HCT116 (cell line): Measurements from ENCODE around the gene MAP3K4. TPM values are rescaled to one million over a fixed set of nuclear protein-coding genes. Genes with fewer than 3 reads are reported as not detected.

Source experiments
- ATAC-seq: fragments of 200-7000 bp; cut with Tn5 transposase; 2 replicates; pipeline ENCODE4 v1.9.1; 2020; ENCODE audit warnings: mild to moderate bottlenecking, moderate library complexity
- BruUV-seq: library from RNA; stranded (reverse); fragments of 400-500 nt; replicated peaks from 2 replicates; lab custom pipeline; 2021; lab: Mats Ljungman, UMichigan
- CTCF ChIA-PET: fragments of 300-600 bp; sonication (Branson Sonifier 250); formaldehyde crosslinking; loops from one replicate; lab custom pipeline; 2021; ENCODE audit warnings: antibody characterized with exemption; lab: Charles Lee
- POLR2A ChIA-PET: fragments of 300-600, 350-600 bp; sonication (Branson Sonifier 250); formaldehyde crosslinking; loops from one replicate; lab custom pipeline; 2021; ENCODE audit warnings: antibody characterized with exemption; lab: Charles Lee
- RAD21 ChIA-PET, 2 experiments: fragments of 300-600 bp; sonication (Branson Sonifier 250); formaldehyde crosslinking; loops; one replicate each; lab custom pipeline; 2023; ENCODE audit warnings: low total read pairs in 2 of 2; ENCODE audit not compliant: uncharacterized antibody in 2 of 2, unreplicated experiment in 2 of 2, low non-redundant PET in 1 of 2; lab: Charles Lee
- DNase-seq: peaks from one replicate; pipeline ENCODE4 v3.0.0-alpha.2; 2010; ENCODE audit warnings: low read depth, low spot score
- H2AFZ ChIP-seq: fragments of 200-600 bp; shearing (Covaris generic), sonication (generic); 2 replicates; pipeline ENCODE4 v1.6.1; 2017; ENCODE audit warnings: low read depth, mixed run types, mixed read lengths, antibody characterized with exemption, low read length; ENCODE audit not compliant: poor library complexity, severe bottlenecking
- H3K27ac ChIP-seq: 2 replicates; pipeline ENCODE4 v1.5.1; 2012; ENCODE audit warnings: low read depth, low read length
- H3K27me3 ChIP-seq: fragments of 200-600 bp; sonication (generic); 2 replicates; pipeline ENCODE4 v1.6.1; 2016; ENCODE audit warnings: mixed run types, low read length, mixed read lengths; ENCODE audit not compliant: insufficient read depth
- H3K36me3 ChIP-seq, 2 experiments: fragments of 200-500 bp in 1 of 2; fragments of 200-600 bp in 1 of 2; sonication (Bioruptor generic) in 1 of 2; sonication (generic) in 1 of 2; 2 replicates each; pipeline versions ENCODE4 v1.5.1 to v1.6.1; 2014 to 2016; ENCODE audit warnings: low read length in 2 of 2, inconsistent platforms in 1 of 2, mixed read lengths in 1 of 2, mixed run types in 1 of 2; ENCODE audit not compliant: insufficient read depth in 2 of 2, control insufficient read depth in 1 of 2
- H3K4me1 ChIP-seq, 2 experiments: fragments of 200-600 bp in 1 of 2; sonication (generic) in 1 of 2; 2 replicates each; pipeline versions ENCODE4 v1.5.1 to v1.6.1; 2012 to 2017; ENCODE audit warnings: low read length in 2 of 2, inconsistent platforms in 1 of 2, mild to moderate bottlenecking in 1 of 2, mixed read lengths in 1 of 2, mixed run types in 1 of 2, moderate library complexity in 1 of 2; ENCODE audit not compliant: insufficient read depth in 2 of 2, control insufficient read depth in 1 of 2
- H3K4me2 ChIP-seq: fragments of 200-600 bp; sonication (generic); 2 replicates; pipeline ENCODE4 v1.6.1; 2017; ENCODE audit warnings: mixed run types, low read length, mixed read lengths
- H3K4me3 ChIP-seq, 2 experiments: fragments of 200-600 bp in 1 of 2; sonication (generic) in 1 of 2; replicated peaks in 1 of 2; 2 replicates each; pipeline ENCODE4 v1.5.1; 2011 to 2016; ENCODE audit warnings: low read length in 2 of 2, control low read depth in 1 of 2, low read depth in 1 of 2, mild to moderate bottlenecking in 1 of 2, mixed read lengths in 1 of 2, mixed run types in 1 of 2
- H3K79me2 ChIP-seq: fragments of 200-600 bp; sonication (generic); 2 replicates; pipeline ENCODE4 v1.6.1; 2017; ENCODE audit warnings: mild to moderate bottlenecking, mixed run types, low read length, moderate library complexity, mixed read lengths; ENCODE audit not compliant: insufficient read depth
- H3K9ac ChIP-seq: fragments of 200-600 bp; sonication (generic); 2 replicates; pipeline ENCODE4 v1.6.1; 2016; ENCODE audit warnings: low read length, mixed read lengths
- H3K9me2 ChIP-seq: fragments of 200-600 bp; sonication (generic), shearing (Covaris generic); 2 replicates; pipeline ENCODE4 v1.6.1; 2017; ENCODE audit warnings: mixed run types, mild to moderate bottlenecking, moderate library complexity; ENCODE audit not compliant: insufficient read depth
- H3K9me3 ChIP-seq, 2 experiments: fragments of 200-500 bp in 1 of 2; fragments of 200-600 bp in 1 of 2; sonication (Bioruptor generic) in 1 of 2; sonication (generic) in 1 of 2; 2 replicates each; pipeline ENCODE4 v1.6.1; 2014 to 2017; ENCODE audit warnings: low read length in 2 of 2, mixed read lengths in 2 of 2, inconsistent platforms in 1 of 2, low read depth in 1 of 2, mild to moderate bottlenecking in 1 of 2, mixed run types in 1 of 2, moderate library complexity in 1 of 2; ENCODE audit not compliant: control insufficient read depth in 1 of 2, insufficient read depth in 1 of 2
- H4K20me1 ChIP-seq: fragments of 200-600 bp; sonication (generic), shearing (Covaris generic); 2 replicates; pipeline ENCODE4 v1.6.1; 2017; ENCODE audit warnings: mixed run types, mild to moderate bottlenecking, moderate library complexity; ENCODE audit not compliant: insufficient read depth
- CEBPB ChIP-seq: IDR thresholded peaks from 2 replicates; pipeline ENCODE4 v1.6.1; 2012; ENCODE audit warnings: low read depth
- EGR1 ChIP-seq: IDR thresholded peaks from 2 replicates; pipeline ENCODE4 v1.6.1; 2012; ENCODE audit warnings: low read depth
- ELF1 ChIP-seq: IDR thresholded peaks from 2 replicates; pipeline ENCODE4 v1.6.1; 2012; ENCODE audit warnings: low read depth, borderline replicate concordance
- EZH2 ChIP-seq: fragments of 200-600 bp; sonication (generic); IDR thresholded peaks from 2 replicates; pipeline ENCODE4 v1.6.1; 2017; ENCODE audit warnings: antibody characterized with exemption, mixed run types
- EZH2phosphoT487 ChIP-seq: fragments of 200-600 bp; IDR thresholded peaks from 2 replicates; pipeline ENCODE4 v1.6.1; 2018; ENCODE audit warnings: antibody characterized with exemption, borderline replicate concordance
- FOSL1 ChIP-seq: IDR thresholded peaks from 2 replicates; pipeline ENCODE4 v1.6.1; 2012; ENCODE audit warnings: low read depth
- POLR2A ChIP-seq: IDR thresholded peaks from 2 replicates; pipeline ENCODE4 v1.7.0; 2011; ENCODE audit warnings: borderline replicate concordance; ENCODE audit not compliant: insufficient read depth, insufficient read length; ENCODE audit errors: extremely low read depth
- POLR2AphosphoS5 ChIP-seq: IDR thresholded peaks from 2 replicates; pipeline ENCODE4 v1.6.1; 2011; ENCODE audit warnings: mild to moderate bottlenecking, low read depth, low read length, moderate library complexity
- RAD21 ChIP-seq: IDR thresholded peaks from 2 replicates; pipeline ENCODE4 v1.6.1; 2012; ENCODE audit warnings: low read depth, mild to moderate bottlenecking
- SIN3A ChIP-seq: IDR thresholded peaks from 2 replicates; pipeline ENCODE4 v1.6.1; 2012; ENCODE audit warnings: low read depth
- SP1 ChIP-seq: IDR thresholded peaks from 2 replicates; pipeline ENCODE4 v1.6.1; 2012; ENCODE audit warnings: low read depth
- YY1 ChIP-seq: IDR thresholded peaks from 2 replicates; pipeline ENCODE4 v1.6.1; 2011; ENCODE audit warnings: low read length, low read depth, moderate library complexity, mild to moderate bottlenecking; ENCODE audit not compliant: insufficient replicate concordance; ENCODE audit errors: extremely low read depth
- ZFX ChIP-seq: fragments of 450-650 bp; IDR thresholded peaks from 2 replicates; pipeline ENCODE4 v1.6.1; 2017
- ZNF274 ChIP-seq: fragments of 200-500 bp; sonication (Bioruptor generic); IDR thresholded peaks from 2 replicates; pipeline ENCODE4 v1.6.1; 2014; ENCODE audit warnings: mild to moderate bottlenecking, low read depth, low read length, inconsistent platforms
- intact Hi-C: fragments of 100-400 bp; cut with micrococcal nuclease; formaldehyde crosslinking; loops from 2 replicates; pipeline ENCODE4 v1.10.0; 2022
- total RNA-seq: library from RNA; stranded (reverse); gene quantifications from one replicate; pipeline ENCODE4 v1.2.1, GENCODE V29; 2021; ENCODE audit not compliant: unreplicated experiment
- TF ChIP-seq, protein P1 (sequence below): IDR thresholded peaks from 2 replicates; pipeline ENCODE4 v1.6.1; 2012
- TF ChIP-seq, protein P2 (sequence below): IDR thresholded peaks from 2 replicates; pipeline ENCODE4 v1.6.1; 2012; ENCODE audit warnings: low read depth
- TF ChIP-seq, protein P3 (sequence below): IDR thresholded peaks from 2 replicates; pipeline ENCODE4 v1.6.1; 2011; ENCODE audit warnings: mild to moderate bottlenecking, low read length, moderate library complexity; ENCODE audit not compliant: insufficient replicate concordance; ENCODE audit errors: extremely low read depth
- TF ChIP-seq, protein P4 (sequence below), 3 experiments: fragments of 200-600 bp in 1 of 3; sonication (generic) in 1 of 3; IDR thresholded peaks in 2 of 3; conservative IDR thresholded peaks in 1 of 3; 2 replicates each; pipeline ENCODE4 v1.5.1; 2012 to 2017; ENCODE audit warnings: low read depth in 2 of 3, low read length in 2 of 3, antibody characterized with exemption in 1 of 3, borderline replicate concordance in 1 of 3, control low read depth in 1 of 3, mild to moderate bottlenecking in 1 of 3, mixed read lengths in 1 of 3, mixed run types in 1 of 3, moderate library complexity in 1 of 3; ENCODE audit not compliant: insufficient read depth in 1 of 3

The MAP3K4 gene
- total RNA-seq, 1 experiment from 2014 or later: 46.5 TPM

DNA sequence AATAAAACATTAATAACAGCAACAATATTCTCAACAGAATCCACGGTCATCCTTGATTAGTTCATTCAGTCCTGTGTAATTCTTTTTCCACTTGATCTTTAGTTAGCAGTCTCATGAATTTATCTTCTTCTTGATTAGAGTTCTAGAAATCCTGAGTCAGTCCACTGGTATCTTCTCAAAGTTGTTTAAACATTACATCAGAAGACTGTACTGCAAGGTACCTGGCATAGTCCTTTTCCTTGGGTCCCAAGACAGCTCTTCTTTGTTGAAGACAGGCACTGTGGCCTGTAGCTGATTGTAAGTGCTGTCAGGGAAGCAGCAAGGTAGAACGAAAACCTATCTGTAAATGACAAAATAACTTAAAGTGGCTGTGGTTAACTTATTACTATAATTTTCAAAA lies 11.8 kb downstream of the MAP3K4 start:
- Histone ChIP-seq H3K79me2 (peaks cover 93% of the 10 kb centered on the region), H3K9me3 (no peaks in the 10 kb centered on the region), H3K27ac (no peak overlapping the region), H2AFZ (no peak overlapping the region), H3K9ac (no peak overlapping the region), H3K27me3 (no peaks in the 10 kb centered on the region), H3K36me3 (no peaks in the 10 kb centered on the region), H3K4me1 (peaks cover 2 to 5% of the 10 kb centered on the region in 2 experiments; a peak in 1 of 4 replicates), H3K9me2 (no peaks in the 10 kb centered on the region), H3K4me2 (no peak overlapping the region), H4K20me1 (peaks cover 7% of the 10 kb centered on the region; the same call in 1 of the 2 replicates), H3K4me3 (no peak overlapping the region)
- ChIA-PET POLR2A (no interaction called here), RAD21 (no interaction called here), CTCF (no interaction called here)
- no peak for TF ChIP-seq FOSL1
- TF ChIP-seq ZFX: no peak
- TF ChIP-seq ZNF274: no peak
- TF ChIP-seq, protein P1, sequence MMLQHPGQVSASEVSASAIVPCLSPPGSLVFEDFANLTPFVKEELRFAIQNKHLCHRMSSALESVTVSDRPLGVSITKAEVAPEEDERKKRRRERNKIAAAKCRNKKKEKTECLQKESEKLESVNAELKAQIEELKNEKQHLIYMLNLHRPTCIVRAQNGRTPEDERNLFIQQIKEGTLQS: no peak
- no peak for TF ChIP-seq POLR2A
- TF ChIP-seq, protein P2, sequence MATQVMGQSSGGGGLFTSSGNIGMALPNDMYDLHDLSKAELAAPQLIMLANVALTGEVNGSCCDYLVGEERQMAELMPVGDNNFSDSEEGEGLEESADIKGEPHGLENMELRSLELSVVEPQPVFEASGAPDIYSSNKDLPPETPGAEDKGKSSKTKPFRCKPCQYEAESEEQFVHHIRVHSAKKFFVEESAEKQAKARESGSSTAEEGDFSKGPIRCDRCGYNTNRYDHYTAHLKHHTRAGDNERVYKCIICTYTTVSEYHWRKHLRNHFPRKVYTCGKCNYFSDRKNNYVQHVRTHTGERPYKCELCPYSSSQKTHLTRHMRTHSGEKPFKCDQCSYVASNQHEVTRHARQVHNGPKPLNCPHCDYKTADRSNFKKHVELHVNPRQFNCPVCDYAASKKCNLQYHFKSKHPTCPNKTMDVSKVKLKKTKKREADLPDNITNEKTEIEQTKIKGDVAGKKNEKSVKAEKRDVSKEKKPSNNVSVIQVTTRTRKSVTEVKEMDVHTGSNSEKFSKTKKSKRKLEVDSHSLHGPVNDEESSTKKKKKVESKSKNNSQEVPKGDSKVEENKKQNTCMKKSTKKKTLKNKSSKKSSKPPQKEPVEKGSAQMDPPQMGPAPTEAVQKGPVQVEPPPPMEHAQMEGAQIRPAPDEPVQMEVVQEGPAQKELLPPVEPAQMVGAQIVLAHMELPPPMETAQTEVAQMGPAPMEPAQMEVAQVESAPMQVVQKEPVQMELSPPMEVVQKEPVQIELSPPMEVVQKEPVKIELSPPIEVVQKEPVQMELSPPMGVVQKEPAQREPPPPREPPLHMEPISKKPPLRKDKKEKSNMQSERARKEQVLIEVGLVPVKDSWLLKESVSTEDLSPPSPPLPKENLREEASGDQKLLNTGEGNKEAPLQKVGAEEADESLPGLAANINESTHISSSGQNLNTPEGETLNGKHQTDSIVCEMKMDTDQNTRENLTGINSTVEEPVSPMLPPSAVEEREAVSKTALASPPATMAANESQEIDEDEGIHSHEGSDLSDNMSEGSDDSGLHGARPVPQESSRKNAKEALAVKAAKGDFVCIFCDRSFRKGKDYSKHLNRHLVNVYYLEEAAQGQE: no peak
- no peak for TF ChIP-seq EZH2phosphoT487
- TF ChIP-seq RAD21: no peak
- no peak for TF ChIP-seq SIN3A
- TF ChIP-seq, protein P3, sequence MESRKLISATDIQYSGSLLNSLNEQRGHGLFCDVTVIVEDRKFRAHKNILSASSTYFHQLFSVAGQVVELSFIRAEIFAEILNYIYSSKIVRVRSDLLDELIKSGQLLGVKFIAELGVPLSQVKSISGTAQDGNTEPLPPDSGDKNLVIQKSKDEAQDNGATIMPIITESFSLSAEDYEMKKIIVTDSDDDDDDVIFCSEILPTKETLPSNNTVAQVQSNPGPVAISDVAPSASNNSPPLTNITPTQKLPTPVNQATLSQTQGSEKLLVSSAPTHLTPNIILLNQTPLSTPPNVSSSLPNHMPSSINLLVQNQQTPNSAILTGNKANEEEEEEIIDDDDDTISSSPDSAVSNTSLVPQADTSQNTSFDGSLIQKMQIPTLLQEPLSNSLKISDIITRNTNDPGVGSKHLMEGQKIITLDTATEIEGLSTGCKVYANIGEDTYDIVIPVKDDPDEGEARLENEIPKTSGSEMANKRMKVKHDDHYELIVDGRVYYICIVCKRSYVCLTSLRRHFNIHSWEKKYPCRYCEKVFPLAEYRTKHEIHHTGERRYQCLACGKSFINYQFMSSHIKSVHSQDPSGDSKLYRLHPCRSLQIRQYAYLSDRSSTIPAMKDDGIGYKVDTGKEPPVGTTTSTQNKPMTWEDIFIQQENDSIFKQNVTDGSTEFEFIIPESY: no peak
- TF ChIP-seq, protein P4, sequence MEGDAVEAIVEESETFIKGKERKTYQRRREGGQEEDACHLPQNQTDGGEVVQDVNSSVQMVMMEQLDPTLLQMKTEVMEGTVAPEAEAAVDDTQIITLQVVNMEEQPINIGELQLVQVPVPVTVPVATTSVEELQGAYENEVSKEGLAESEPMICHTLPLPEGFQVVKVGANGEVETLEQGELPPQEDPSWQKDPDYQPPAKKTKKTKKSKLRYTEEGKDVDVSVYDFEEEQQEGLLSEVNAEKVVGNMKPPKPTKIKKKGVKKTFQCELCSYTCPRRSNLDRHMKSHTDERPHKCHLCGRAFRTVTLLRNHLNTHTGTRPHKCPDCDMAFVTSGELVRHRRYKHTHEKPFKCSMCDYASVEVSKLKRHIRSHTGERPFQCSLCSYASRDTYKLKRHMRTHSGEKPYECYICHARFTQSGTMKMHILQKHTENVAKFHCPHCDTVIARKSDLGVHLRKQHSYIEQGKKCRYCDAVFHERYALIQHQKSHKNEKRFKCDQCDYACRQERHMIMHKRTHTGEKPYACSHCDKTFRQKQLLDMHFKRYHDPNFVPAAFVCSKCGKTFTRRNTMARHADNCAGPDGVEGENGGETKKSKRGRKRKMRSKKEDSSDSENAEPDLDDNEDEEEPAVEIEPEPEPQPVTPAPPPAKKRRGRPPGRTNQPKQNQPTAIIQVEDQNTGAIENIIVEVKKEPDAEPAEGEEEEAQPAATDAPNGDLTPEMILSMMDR (IDR thresholded peaks at IDR 0.05 in 2 of 3, conservative IDR thresholded peaks at IDR 0.05 in 1 of 3; ENCODE audit: borderline replicate concordance in 1 of 3, insufficient read depth in 1 of 3, low read depth in 2 of 3, low read length in 2 of 3): no peak
- TF ChIP-seq YY1: no peak
- no peak for TF ChIP-seq CEBPB
- no peak for TF ChIP-seq EGR1
- TF ChIP-seq POLR2AphosphoS5: no peak
- no peak for TF ChIP-seq EZH2
- no peak for TF ChIP-seq SP1
- no peak for TF ChIP-seq ELF1
- intact Hi-C loops: no loop called here
- DNase-seq (no peak), ATAC-seq (no peak)
- BruUV-seq: no TSS peak
